ENCODE results near the gene RMDN2.

RMDN2 gene

GRCh38 chr2:38057651-38058410 is 132.7 kb downstream of the RMDN2 start:
- DNase-seq = no peak

DNA sequence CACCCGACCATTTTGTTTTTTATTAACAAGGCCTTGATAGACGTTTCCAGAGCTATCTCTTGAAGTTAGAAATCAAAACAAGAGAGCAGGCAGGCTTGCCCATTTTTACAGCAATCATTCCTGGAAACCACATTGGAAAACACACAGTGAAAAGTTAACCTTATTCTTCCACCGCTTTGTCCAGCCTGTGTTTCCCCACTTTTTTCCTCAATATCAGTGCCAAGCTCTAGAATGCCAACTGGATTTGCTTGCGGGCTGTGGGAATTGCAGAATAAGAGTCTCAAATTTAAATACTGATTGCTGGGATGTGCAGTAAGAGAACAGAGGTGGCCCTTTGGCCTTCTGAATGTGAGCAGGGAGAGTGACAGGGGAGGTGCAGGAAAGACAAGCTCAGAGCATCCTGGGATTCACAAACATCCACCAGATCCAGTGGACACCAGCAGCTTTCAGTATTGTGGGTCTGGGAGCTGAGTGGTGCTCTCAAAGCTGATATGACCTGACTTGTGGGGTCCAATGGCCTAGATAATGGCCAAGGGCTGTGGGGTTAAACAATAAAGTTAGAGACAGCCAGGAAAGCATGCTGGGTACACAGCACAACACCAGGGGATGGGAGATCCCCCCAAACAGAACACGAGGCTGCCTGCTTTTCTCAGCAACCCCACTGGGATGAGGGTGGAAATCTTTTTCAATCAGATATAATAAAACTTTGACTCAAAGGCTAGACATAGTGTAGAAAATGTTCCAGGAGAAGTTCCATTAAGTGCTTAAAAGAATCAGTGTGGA is 135.3 kb downstream of the RMDN2 start:
- DNase-seq = no peak

GRCh38 chr2:38064801-38065501 is 139.9 kb downstream of the RMDN2 start:
- no peak for DNase-seq

DNA sequence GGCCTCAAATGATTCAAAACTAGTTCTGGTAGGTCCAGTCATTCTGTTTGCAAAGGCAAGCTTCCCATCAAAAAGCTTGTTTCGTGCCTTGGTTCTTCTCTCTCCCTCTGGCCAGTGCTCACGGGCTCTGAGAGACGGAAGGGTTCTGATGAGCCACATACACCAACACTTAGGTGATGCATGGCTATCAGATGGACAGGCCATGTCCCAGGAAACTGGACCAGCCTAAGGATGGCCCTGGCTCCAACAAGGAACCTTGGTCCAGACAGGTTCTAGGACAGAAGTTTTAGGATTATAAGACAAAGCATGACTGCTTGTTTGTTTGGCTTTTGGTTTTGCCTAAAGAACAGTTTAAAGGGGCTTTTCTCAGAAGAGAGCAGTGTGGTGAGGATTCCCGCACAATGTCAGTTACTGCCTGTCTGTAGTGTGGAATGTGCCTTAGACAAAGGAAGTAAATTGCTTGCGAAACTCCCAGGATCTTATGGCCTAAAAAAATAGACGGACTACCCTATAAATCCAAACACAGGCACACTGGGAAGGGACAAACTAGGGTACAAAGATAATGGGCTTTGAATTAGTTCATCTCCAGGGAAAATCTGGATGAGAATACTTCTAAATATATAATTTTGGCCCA is 140.5 kb downstream of the RMDN2 start:
- no peak for DNase-seq

GRCh38 chr2:38066421-38067115 is 141.5 kb downstream of the RMDN2 start:
- no peak for DNase-seq
